Measurements from ENCODE around the gene CHD2.

DNA sequence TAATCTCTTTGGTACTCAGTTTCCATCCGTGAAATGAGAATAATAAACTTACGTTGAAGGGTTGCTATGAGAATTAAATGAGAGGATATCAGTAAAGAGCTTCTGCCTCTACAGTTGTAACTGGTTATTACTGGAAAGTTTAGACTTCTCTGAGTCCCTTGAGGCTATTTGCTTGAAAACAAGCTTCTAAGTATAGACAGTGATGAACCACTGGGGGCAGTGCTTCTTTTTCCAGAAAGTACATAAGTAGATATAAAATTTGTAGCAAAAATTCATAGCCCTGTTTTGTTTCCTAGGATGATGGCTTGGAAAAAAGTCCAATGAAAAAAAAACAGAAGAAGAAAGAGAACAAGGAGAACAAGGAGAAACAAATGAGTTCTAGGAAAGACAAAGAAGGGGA lies 101.8 kb downstream of the CHD2 start:
- TF ChIP-seq, protein P1, sequence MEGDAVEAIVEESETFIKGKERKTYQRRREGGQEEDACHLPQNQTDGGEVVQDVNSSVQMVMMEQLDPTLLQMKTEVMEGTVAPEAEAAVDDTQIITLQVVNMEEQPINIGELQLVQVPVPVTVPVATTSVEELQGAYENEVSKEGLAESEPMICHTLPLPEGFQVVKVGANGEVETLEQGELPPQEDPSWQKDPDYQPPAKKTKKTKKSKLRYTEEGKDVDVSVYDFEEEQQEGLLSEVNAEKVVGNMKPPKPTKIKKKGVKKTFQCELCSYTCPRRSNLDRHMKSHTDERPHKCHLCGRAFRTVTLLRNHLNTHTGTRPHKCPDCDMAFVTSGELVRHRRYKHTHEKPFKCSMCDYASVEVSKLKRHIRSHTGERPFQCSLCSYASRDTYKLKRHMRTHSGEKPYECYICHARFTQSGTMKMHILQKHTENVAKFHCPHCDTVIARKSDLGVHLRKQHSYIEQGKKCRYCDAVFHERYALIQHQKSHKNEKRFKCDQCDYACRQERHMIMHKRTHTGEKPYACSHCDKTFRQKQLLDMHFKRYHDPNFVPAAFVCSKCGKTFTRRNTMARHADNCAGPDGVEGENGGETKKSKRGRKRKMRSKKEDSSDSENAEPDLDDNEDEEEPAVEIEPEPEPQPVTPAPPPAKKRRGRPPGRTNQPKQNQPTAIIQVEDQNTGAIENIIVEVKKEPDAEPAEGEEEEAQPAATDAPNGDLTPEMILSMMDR (conservative IDR thresholded peaks at IDR 0.05 in 1 of 2, IDR thresholded peaks at IDR 0.05 in 1 of 2; ENCODE audit: extremely low read depth in 1 of 2, insufficient read depth in 1 of 2, low read depth in 1 of 2, low read length in 2 of 2): peak; percentile 13 to 29
- no peak for TF ChIP-seq EZH2 (IDR thresholded peaks at IDR 0.05; ENCODE audit: borderline replicate concordance, low read length)
